GM12878 (cell line): ENCODE measurements around the gene TTR. TPM values are rescaled to one million over a fixed set of nuclear protein-coding genes. Genes with fewer than 3 reads are reported as not detected.

Source experiments
- ATAC-seq: fragments of 200-7000 bp; cut with Tn5 transposase; 3 replicates; pipeline ENCODE4 v1.9.1; 2020; ENCODE audit warnings: mild to moderate bottlenecking, moderate library complexity
- BruUV-seq: library from RNA; stranded (reverse); fragments of 400-500 nt; replicated peaks from 2 replicates; lab custom pipeline; 2021; lab: Mats Ljungman, UMichigan
- CTCF ChIA-PET: fragments of 300-600 bp; sonication (Branson Sonifier 250); formaldehyde crosslinking; extraction: SDS; loops from one replicate; lab custom pipeline; 2021; ENCODE audit warnings: inconsistent platforms; lab: Yijun Ruan, JAX
- POLR2A ChIA-PET: fragments of 350-600 bp; formaldehyde crosslinking; extraction: SDS; loops from one replicate; lab custom pipeline; 2021; ENCODE audit warnings: inconsistent platforms; lab: Charles Lee
- RAD21 ChIA-PET: fragments of 300-600 bp; sonication (Branson Sonifier 250); formaldehyde crosslinking; loops from one replicate; lab custom pipeline; 2023; ENCODE audit warnings: antibody characterized with exemption; ENCODE audit not compliant: unreplicated experiment; lab: Charles Lee
- SMC1A ChIA-PET: fragments of 300-600 bp; sonication (Branson Sonifier 250); formaldehyde crosslinking; loops from one replicate; lab custom pipeline; 2023; ENCODE audit not compliant: unreplicated experiment, uncharacterized antibody; lab: Charles Lee
- DNase-seq: peaks from one replicate; pipeline ENCODE4 v3.0.0-alpha.2; 2011; ENCODE audit warnings: low read depth, low spot score
- FAIRE-seq: peaks from 3 replicates; lab custom pipeline; 2011; peaks lifted over from hg19 to GRCh38; lab: Jason Lieb, UNC
- H2AFZ ChIP-seq: 2 replicates; pipeline ENCODE4 v1.6.0; 2011; ENCODE audit warnings: low read depth, low read length, control low read depth; ENCODE audit not compliant: control insufficient read depth
- H3K27ac ChIP-seq: 2 replicates; pipeline ENCODE4 v1.5.1; 2011; ENCODE audit warnings: control low read depth; ENCODE audit not compliant: control insufficient read depth, insufficient read depth
- H3K27me3 ChIP-seq, 2 experiments: replicated peaks in 1 of 2; 2 replicates each; pipeline versions ENCODE4 v1.6.0 to v1.6.1; 2011; ENCODE audit warnings: low read length in 1 of 2; ENCODE audit not compliant: control insufficient read depth in 2 of 2, insufficient read depth in 2 of 2
- H3K36me3 ChIP-seq, 2 experiments: 2 replicates each; pipeline ENCODE4 v1.5.1; 2011; ENCODE audit warnings: low read length in 1 of 2; ENCODE audit not compliant: control insufficient read depth in 2 of 2, insufficient read depth in 2 of 2
- H3K4me1 ChIP-seq: 2 replicates; pipeline ENCODE4 v1.6.1; 2011; ENCODE audit warnings: mild to moderate bottlenecking, low read length, moderate library complexity, mixed read lengths; ENCODE audit not compliant: control insufficient read depth, insufficient read depth
- H3K4me2 ChIP-seq: 2 replicates; pipeline ENCODE4 v1.6.0; 2011; ENCODE audit warnings: control low read depth; ENCODE audit not compliant: control insufficient read depth, insufficient read depth
- H3K4me3 ChIP-seq: fragments of 200-600 bp; sonication (generic); 2 replicates; pipeline ENCODE4 v1.5.1; 2016
- H3K79me2 ChIP-seq: 2 replicates; pipeline ENCODE4 v1.6.0; 2011; ENCODE audit warnings: low read length; ENCODE audit not compliant: control insufficient read depth, insufficient read depth
- H3K9ac ChIP-seq: 2 replicates; pipeline ENCODE4 v1.8.0; 2011; ENCODE audit warnings: low read length, control low read depth, mixed read lengths; ENCODE audit not compliant: control insufficient read depth, insufficient read depth
- H3K9me3 ChIP-seq: replicated peaks from 3 replicates; pipeline ENCODE4 v1.5.1; 2011; ENCODE audit warnings: mild to moderate bottlenecking, low read length; ENCODE audit not compliant: control insufficient read depth, insufficient read depth
- H4K20me1 ChIP-seq: 2 replicates; pipeline ENCODE4 v1.6.0; 2011; ENCODE audit not compliant: control insufficient read depth, insufficient read depth
- BACH1 ChIP-seq: fragments of 450-650 bp; IDR thresholded peaks from 2 replicates; pipeline ENCODE4 v1.6.1; 2017; ENCODE audit warnings: mild to moderate bottlenecking, borderline replicate concordance
- ETV6 ChIP-seq, 2 experiments: fragments of 450-650 bp in 1 of 2; IDR thresholded peaks in 1 of 2; conservative IDR thresholded peaks in 1 of 2; 2 replicates each; pipeline ENCODE4 v1.6.1; 2014; ENCODE audit warnings: antibody characterized with exemption in 1 of 2, borderline replicate concordance in 1 of 2, low read depth in 1 of 2, mild to moderate bottlenecking in 1 of 2, moderate library complexity in 1 of 2
- IRF5 ChIP-seq: fragments of 450-650 bp; IDR thresholded peaks from 2 replicates; pipeline ENCODE4 v1.6.1; 2017; ENCODE audit warnings: borderline replicate concordance
- MAX ChIP-seq: IDR thresholded peaks from 2 replicates; pipeline ENCODE4 v1.6.1; 2012; ENCODE audit warnings: low read depth, low read length, improper control_type of control experiment
- MYC ChIP-seq: IDR thresholded peaks from 2 replicates; pipeline ENCODE4 v1.6.1; 2011; ENCODE audit warnings: mild to moderate bottlenecking, low read length, moderate library complexity, inconsistent platforms; ENCODE audit not compliant: insufficient read depth, insufficient replicate concordance, insufficient read length, severe bottlenecking
- NFIC ChIP-seq: IDR thresholded peaks from 2 replicates; pipeline ENCODE4 v1.6.1; 2012; ENCODE audit warnings: low read depth, mild to moderate bottlenecking, inconsistent platforms, low read length, moderate library complexity
- NR2C1 ChIP-seq: fragments of 450-650 bp; IDR thresholded peaks from 2 replicates; pipeline ENCODE4 v1.6.1; 2017; ENCODE audit warnings: antibody characterized with exemption, mild to moderate bottlenecking, moderate library complexity
- NR2F1 ChIP-seq: fragments of 450-650 bp; conservative IDR thresholded peaks from 2 replicates; pipeline ENCODE4 v1.6.1; 2017; ENCODE audit warnings: mild to moderate bottlenecking
- RELA ChIP-seq: fragments of 450-650 bp; IDR thresholded peaks from 2 replicates; pipeline ENCODE4 v1.8.0; 2014; ENCODE audit warnings: borderline replicate concordance; ENCODE audit not compliant: partially characterized antibody
- SPI1 ChIP-seq: IDR thresholded peaks from 2 replicates; pipeline ENCODE4 v1.6.1; 2011; ENCODE audit warnings: low read depth, mild to moderate bottlenecking, low read length, moderate library complexity, borderline replicate concordance; ENCODE audit not compliant: insufficient read depth
- SRF ChIP-seq, 2 experiments: IDR thresholded peaks; 2 replicates each; pipeline ENCODE4 v1.6.1; 2011; ENCODE audit warnings: low read depth in 2 of 2, low read length in 2 of 2, mild to moderate bottlenecking in 1 of 2, moderate library complexity in 1 of 2
- SUZ12 ChIP-seq: fragments of 200-600 bp; sonication (generic); IDR thresholded peaks from one replicate; pipeline ENCODE4 v1.6.1; 2018; ENCODE audit warnings: antibody characterized with exemption, mild to moderate bottlenecking; ENCODE audit not compliant: unreplicated experiment
- WGBS: methylation state at CpG from one replicate; pipeline ENCODE4 v1.1.6; 2016; ENCODE audit warnings: low lambda C conversion rate; ENCODE audit not compliant: insufficient replicate concordance, insufficient coverage; ENCODE audit errors: missing lambda C conversion rate; 5-methylcytosine and 5-hydroxymethylcytosine counted together
- in situ Hi-C: fragments of 300-500 bp; cut with MboI; formaldehyde crosslinking; loops from 9 replicates; pipeline ENCODE4 v1.14.3; 2018; ENCODE audit warnings: mixed read lengths
- intact Hi-C: fragments of 100-400 bp; cut with micrococcal nuclease; formaldehyde crosslinking; loops from one replicate; pipeline ENCODE4 v1.14.2; 2022; ENCODE audit not compliant: unreplicated experiment
- polyA plus RNA-seq, 11 experiments: library from polyadenylated mRNA; depleted of rRNA in 4 of 11; unstranded in 6 of 11; stranded (reverse) in 5 of 11; fragments of >200 nt; fragmentation: Nextera tagmentation in 4 of 11; fragmentation: Illumina TruSeq in 1 of 11; extraction: Ambion mirVana in 4 of 11; extraction: Trizol in 1 of 11; gene quantifications; 1 replicate in 1 of 11; 2 replicates in 10 of 11; pipeline versions ENCODE4 v1.2.1 to v1.2.3, GENCODE V29; 2011 to 2016; ENCODE audit warnings: inconsistent platforms in 2 of 11, missing spikeins in 2 of 11, low read depth in 1 of 11
- total RNA-seq, 4 experiments: library from RNA; depleted of rRNA in 3 of 4; stranded (reverse); fragments of >200 nt in 3 of 4; fragmentation: Illumina TruSeq in 1 of 4; extraction: Trizol in 1 of 4; gene quantifications; 2 replicates each; pipeline versions ENCODE4 v1.2.1 to v1.2.3, GENCODE V29; 2013 to 2021
- TF ChIP-seq, protein P1 (sequence below): fragments of 450-650 bp; IDR thresholded peaks from 2 replicates; pipeline ENCODE4 v1.6.1; 2016; ENCODE audit warnings: mild to moderate bottlenecking

TTR gene
- total and polyA plus RNA-seq, 10 of the 15 experiments (the other 5 are each of a cell fraction or from before 2014, with no cell fraction given) = 0.05 to 1.2 TPM; not detected in 8

DNA sequence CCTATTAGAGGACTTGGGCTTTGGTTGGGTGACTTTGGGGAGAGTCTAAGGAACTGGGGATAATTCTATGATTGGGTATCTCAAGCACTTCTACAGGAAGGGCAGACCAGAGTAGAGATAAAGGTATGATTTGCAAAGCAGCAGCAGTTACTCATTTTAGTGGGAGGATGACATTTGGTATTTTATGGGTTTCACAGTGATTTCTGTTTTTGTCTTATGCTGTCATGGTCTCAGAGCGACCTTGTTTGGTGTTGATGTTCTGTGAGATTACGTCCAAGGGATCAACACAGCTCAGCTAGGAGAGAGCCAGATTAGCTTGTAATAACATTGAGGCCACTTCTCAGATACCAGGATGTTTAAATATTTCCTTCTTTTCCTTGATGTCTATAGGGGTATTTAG is 18.2 kb downstream of the TTR start:
- Histone ChIP-seq H3K9me3 (no peaks in the 10 kb centered on the region), H3K36me3 (no peaks in the 10 kb centered on the region), H4K20me1 (no peaks in the 10 kb centered on the region)
- no TSS peak for BruUV-seq
- CTCF ChIA-PET = interaction anchor here (0.9 to 4.3 kb wide), 10 partner anchors 9 to 114 kb away, joined by 3 to 29 read pairs (median 4); no protein-coding TSS in a partner anchor
- no peak for TF ChIP-seq ETV6 (conservative IDR thresholded peaks at IDR 0.05 in 1 of 2, IDR thresholded peaks at IDR 0.05 in 1 of 2; ENCODE audit: borderline replicate concordance in 1 of 2, low read depth in 1 of 2)
- TF ChIP-seq SUZ12 = no peak
- no peak for TF ChIP-seq BACH1
- no peak for TF ChIP-seq NFIC
- no peak for TF ChIP-seq SPI1
- TF ChIP-seq MYC = no peak
- TF ChIP-seq, protein P1, sequence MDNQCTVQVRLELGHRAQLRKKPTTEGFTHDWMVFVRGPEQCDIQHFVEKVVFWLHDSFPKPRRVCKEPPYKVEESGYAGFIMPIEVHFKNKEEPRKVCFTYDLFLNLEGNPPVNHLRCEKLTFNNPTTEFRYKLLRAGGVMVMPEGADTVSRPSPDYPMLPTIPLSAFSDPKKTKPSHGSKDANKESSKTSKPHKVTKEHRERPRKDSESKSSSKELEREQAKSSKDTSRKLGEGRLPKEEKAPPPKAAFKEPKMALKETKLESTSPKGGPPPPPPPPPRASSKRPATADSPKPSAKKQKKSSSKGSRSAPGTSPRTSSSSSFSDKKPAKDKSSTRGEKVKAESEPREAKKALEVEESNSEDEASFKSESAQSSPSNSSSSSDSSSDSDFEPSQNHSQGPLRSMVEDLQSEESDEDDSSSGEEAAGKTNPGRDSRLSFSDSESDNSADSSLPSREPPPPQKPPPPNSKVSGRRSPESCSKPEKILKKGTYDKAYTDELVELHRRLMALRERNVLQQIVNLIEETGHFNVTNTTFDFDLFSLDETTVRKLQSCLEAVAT = no peak
- TF ChIP-seq IRF5 = no peak
- TF ChIP-seq MAX = no peak
- TF ChIP-seq SRF (IDR thresholded peaks at IDR 0.05; ENCODE audit: low read depth in 2 of 2, low read length in 2 of 2) = no peak
- TF ChIP-seq NR2C1 = no peak
- no peak for TF ChIP-seq NR2F1
- TF ChIP-seq RELA = no peak
- TF ChIP-seq, all 136 proteins: peak for 0
- in situ Hi-C loops (no loop called here), intact Hi-C loops (loop anchor here (5.0 kb wide), 1 partner anchor 112 kb away; no protein-coding TSS in a partner anchor)
- Histone ChIP-seq H3K9ac (no peak overlapping the region), H3K4me2 (no peak overlapping the region), H3K27me3 (no peaks in the 10 kb centered on the region), H3K27ac (no peak overlapping the region), H3K4me3 (no peak overlapping the region), H3K4me1 (peaks cover 5% of the 10 kb centered on the region), H3K79me2 (no peaks in the 10 kb centered on the region), H2AFZ (no peak overlapping the region)
- ChIA-PET RAD21 (interaction anchor here (0.9 kb wide), 1 partner anchor 36 kb away, joined by 3 read pairs; no protein-coding TSS in a partner anchor), SMC1A (interaction anchor here (1.1 to 2.0 kb wide), 4 partner anchors 40 to 112 kb away, joined by 3 to 5 read pairs (median 5); no protein-coding TSS in a partner anchor), POLR2A (interaction anchor here (0.7 to 1.6 kb wide), 2 partner anchors 19 to 46 kb away, joined by 3 to 4 read pairs; no protein-coding TSS in a partner anchor)
- DNase-seq (no peak), FAIRE-seq (no peak), ATAC-seq (no peak)
- WGBS = 94% methylated on average over 2 of the region's 2 CpGs
